Measurements from ENCODE around the gene WDR93. TPM values are rescaled to one million over a fixed set of nuclear protein-coding genes. Genes with fewer than 3 reads are reported as not detected.
A peak's percentile ranks its signal among the peaks of the same experiment; 100 is the strongest.

WDR93 gene
- total and polyA plus RNA-seq, 2 experiments from 2014 or later: 0.13 TPM; not detected in 1

DNA sequence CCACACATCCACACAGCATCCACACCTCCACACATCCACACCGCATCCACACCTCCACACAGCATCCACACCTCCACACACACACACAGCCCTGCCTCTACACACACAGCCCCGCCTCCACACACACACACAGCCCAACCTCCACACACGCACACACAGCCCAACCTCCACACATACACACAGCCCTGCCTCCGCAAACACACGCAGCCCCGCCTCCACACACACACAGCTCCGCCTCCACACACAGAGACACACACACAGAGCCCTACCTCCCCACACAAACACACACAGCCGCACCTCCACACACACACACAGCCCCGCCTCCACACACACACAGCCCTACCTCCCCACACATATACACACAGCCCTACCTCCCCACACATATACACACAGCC lies 55.8 kb downstream of the WDR93 start:
- H3K36me3 ChIP-seq (replicated peaks; ENCODE audit: insufficient read depth, low read depth): no peaks in the 10 kb centered on the region
- peaks cover 6% of the 10 kb centered on the region for H3K4me1 ChIP-seq (ENCODE audit: insufficient read depth)
- no peaks in the 10 kb centered on the region for H3K9me2 ChIP-seq (replicated peaks; ENCODE audit: insufficient read depth)
- H3K9me3 ChIP-seq (ENCODE audit: low read depth): no peaks in the 10 kb centered on the region
- TF ChIP-seq EZH2phosphoT487 (IDR thresholded peaks at IDR 0.05; ENCODE audit: low read depth, severe bottlenecking, unreplicated experiment) (no peak), EZH2 (IDR thresholded peaks at IDR 0.05; ENCODE audit: borderline replicate concordance) (no peak)
- TF ChIP-seq, protein P1, sequence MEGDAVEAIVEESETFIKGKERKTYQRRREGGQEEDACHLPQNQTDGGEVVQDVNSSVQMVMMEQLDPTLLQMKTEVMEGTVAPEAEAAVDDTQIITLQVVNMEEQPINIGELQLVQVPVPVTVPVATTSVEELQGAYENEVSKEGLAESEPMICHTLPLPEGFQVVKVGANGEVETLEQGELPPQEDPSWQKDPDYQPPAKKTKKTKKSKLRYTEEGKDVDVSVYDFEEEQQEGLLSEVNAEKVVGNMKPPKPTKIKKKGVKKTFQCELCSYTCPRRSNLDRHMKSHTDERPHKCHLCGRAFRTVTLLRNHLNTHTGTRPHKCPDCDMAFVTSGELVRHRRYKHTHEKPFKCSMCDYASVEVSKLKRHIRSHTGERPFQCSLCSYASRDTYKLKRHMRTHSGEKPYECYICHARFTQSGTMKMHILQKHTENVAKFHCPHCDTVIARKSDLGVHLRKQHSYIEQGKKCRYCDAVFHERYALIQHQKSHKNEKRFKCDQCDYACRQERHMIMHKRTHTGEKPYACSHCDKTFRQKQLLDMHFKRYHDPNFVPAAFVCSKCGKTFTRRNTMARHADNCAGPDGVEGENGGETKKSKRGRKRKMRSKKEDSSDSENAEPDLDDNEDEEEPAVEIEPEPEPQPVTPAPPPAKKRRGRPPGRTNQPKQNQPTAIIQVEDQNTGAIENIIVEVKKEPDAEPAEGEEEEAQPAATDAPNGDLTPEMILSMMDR (IDR thresholded peaks at IDR 0.05; ENCODE audit: poor library complexity): no peak
- no peak for DNase-seq (ENCODE audit: low spot score)
- H2AFZ ChIP-seq: no peak overlapping the region
- H3K4me2 ChIP-seq: no peak overlapping the region
- peaks cover 44% of the 10 kb centered on the region for H3K27me3 ChIP-seq
- no peaks in the 10 kb centered on the region for H3K79me2 ChIP-seq
- 93% methylated on average over 2 of the region's 9 CpGs for WGBS (ENCODE audit: low lambda C conversion rate, missing lambda C conversion rate)
- H3K4me3 ChIP-seq: no peak overlapping the region
- no peaks in the 10 kb centered on the region for H4K20me1 ChIP-seq (ENCODE audit: insufficient read depth, poor library complexity, severe bottlenecking)
- no peak overlapping the region for H3K27ac ChIP-seq

DNA sequence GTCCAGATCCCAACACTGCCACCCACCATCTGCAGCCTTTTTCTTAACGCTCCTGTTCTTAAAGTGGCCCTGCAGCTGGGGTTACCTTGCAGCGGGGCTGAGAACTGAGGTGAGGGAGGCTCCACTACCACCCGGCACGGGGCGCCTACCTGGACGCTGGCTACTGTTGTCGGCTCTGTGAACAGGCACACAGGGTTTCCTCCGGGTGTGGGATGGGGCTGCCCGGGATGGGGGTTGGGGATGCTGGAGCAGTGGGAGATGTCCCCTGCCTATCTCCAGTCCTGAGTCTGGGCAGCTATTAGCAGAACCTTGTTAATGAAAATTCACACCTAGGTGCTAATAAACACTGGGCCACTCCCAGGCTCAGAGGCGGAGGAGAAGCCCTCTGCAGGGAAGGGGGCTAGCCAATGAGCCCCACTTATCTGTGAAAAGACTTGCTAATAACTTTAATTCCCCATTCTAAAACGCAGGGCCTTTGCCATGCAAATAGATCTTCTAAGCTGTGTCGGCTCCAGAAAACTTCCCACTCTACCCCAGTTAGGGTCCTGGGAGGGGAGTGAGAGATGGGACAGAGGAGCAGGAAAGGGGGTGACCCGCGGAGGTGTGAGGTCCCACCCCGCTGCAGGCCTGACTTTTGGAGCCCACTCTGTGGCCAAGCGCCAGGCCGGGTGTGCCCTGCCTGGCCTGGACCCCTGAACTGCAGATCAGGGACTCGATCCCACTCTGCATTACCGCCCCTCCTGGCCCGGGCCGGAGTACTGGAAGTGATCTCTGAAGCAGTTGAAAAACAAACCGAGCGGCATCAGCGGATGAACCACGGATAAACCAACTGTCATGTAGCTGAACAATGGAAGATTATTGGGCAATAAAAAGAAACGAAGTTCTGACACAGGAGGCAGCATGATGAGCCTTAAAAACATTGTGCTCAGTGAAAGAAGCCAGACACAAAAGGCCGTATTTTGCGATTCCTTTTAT lies 57.4 kb downstream of the WDR93 start:
- H3K4me2 ChIP-seq: no peak overlapping the region

DNA sequence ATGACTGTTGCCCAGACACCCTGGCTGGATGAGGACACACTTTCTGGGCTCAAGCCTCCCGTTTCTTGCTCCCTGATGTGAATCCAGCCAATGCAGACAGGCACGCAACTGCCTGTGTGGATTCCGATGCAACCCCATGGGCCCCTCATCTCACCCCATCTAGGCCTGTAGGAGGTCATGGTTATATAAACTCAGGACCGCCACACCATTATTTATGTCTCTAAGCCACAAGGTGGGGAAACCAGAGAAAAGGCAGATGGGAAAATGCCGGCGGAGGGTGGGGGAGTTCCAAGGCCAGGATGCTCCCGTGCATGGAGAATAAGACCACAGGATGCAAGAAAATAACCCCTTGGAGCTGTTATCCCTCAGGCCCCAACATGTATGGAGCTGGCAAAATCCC lies 58.4 kb downstream of the WDR93 start:
- Histone ChIP-seq H3K9me3 (ENCODE audit: low read depth) (no peaks in the 10 kb centered on the region), H3K27ac (no peak overlapping the region), H3K9me2 (replicated peaks; ENCODE audit: insufficient read depth) (no peaks in the 10 kb centered on the region), H4K20me1 (ENCODE audit: insufficient read depth, poor library complexity, severe bottlenecking) (no peaks in the 10 kb centered on the region), H3K27me3 (peaks cover 44% of the 10 kb centered on the region), H3K4me2 (no peak overlapping the region), H3K79me2 (no peaks in the 10 kb centered on the region), H3K36me3 (replicated peaks; ENCODE audit: insufficient read depth, low read depth) (no peaks in the 10 kb centered on the region), H3K4me3 (no peak overlapping the region), H3K4me1 (ENCODE audit: insufficient read depth) (peaks cover 6% of the 10 kb centered on the region), H2AFZ (no peak overlapping the region)
- no peak for DNase-seq (ENCODE audit: low spot score)
- TF ChIP-seq EZH2 (IDR thresholded peaks at IDR 0.05; ENCODE audit: borderline replicate concordance) (no peak), EZH2phosphoT487 (IDR thresholded peaks at IDR 0.05; ENCODE audit: low read depth, severe bottlenecking, unreplicated experiment) (no peak)
- TF ChIP-seq, protein P1 (IDR thresholded peaks at IDR 0.05; ENCODE audit: poor library complexity): no peak
- 64% methylated on average over 7 of the region's 7 CpGs for WGBS (ENCODE audit: low lambda C conversion rate, missing lambda C conversion rate)

More for the DNA sequence above, 57.4 kb downstream of the WDR93 start:
- H3K4me3 ChIP-seq: no peak overlapping the region
- no peak for DNase-seq (ENCODE audit: low spot score)
- H2AFZ ChIP-seq: no peak overlapping the region
- peaks cover 44% of the 10 kb centered on the region for H3K27me3 ChIP-seq
- H3K9me3 ChIP-seq (ENCODE audit: low read depth): no peaks in the 10 kb centered on the region
- H3K36me3 ChIP-seq (replicated peaks; ENCODE audit: insufficient read depth, low read depth): no peaks in the 10 kb centered on the region
- TF ChIP-seq EZH2phosphoT487 (IDR thresholded peaks at IDR 0.05; ENCODE audit: low read depth, severe bottlenecking, unreplicated experiment): no peak
- peaks cover 6% of the 10 kb centered on the region for H3K4me1 ChIP-seq (ENCODE audit: insufficient read depth)
- no peak overlapping the region for H3K27ac ChIP-seq
- no peaks in the 10 kb centered on the region for H4K20me1 ChIP-seq (ENCODE audit: insufficient read depth, poor library complexity, severe bottlenecking)
- H3K9me2 ChIP-seq (replicated peaks; ENCODE audit: insufficient read depth): no peaks in the 10 kb centered on the region
- WGBS (ENCODE audit: low lambda C conversion rate, missing lambda C conversion rate): 26% methylated on average over 28 of the region's 28 CpGs
- no peaks in the 10 kb centered on the region for H3K79me2 ChIP-seq

DNA sequence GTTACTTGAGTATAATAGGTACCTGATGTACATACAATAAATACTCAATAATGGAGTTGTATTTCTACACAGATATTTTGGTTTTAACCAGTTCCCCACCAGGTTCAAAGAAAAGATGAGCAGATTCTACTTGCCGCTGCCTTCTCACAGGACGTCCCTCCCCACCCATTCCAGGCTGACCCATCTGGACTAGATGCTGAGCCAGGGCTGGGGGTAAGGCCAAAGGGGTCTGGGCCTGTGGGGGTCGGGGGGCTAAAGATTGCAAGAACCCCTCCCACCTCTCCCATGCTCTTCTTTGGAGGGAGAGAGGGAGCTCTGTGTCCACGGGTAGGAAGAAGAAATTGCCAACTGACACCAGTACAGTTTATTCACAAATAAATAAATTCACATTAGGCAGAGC lies 58.9 kb downstream of the WDR93 start:
- H2AFZ ChIP-seq: peak overlapping the region; percentile 67
- TF ChIP-seq, protein P1 (IDR thresholded peaks at IDR 0.05; ENCODE audit: poor library complexity): no peak
- TF ChIP-seq EZH2phosphoT487 (IDR thresholded peaks at IDR 0.05; ENCODE audit: low read depth, severe bottlenecking, unreplicated experiment) (no peak), EZH2 (IDR thresholded peaks at IDR 0.05; ENCODE audit: borderline replicate concordance) (no peak)
- H3K27me3 ChIP-seq: peaks cover 44% of the 10 kb centered on the region
- peak overlapping the region; percentile 98 for H3K4me2 ChIP-seq
- H3K9me3 ChIP-seq (ENCODE audit: low read depth): no peaks in the 10 kb centered on the region
- no peak overlapping the region for H3K27ac ChIP-seq
- H3K4me1 ChIP-seq (ENCODE audit: insufficient read depth): peaks cover 6% of the 10 kb centered on the region
- no peaks in the 10 kb centered on the region for H3K36me3 ChIP-seq (replicated peaks; ENCODE audit: insufficient read depth, low read depth)
- 65% methylated on average over 4 of the region's 4 CpGs for WGBS (ENCODE audit: low lambda C conversion rate, missing lambda C conversion rate)
- H3K9me2 ChIP-seq (replicated peaks; ENCODE audit: insufficient read depth): no peaks in the 10 kb centered on the region
- H3K79me2 ChIP-seq: no peaks in the 10 kb centered on the region
- no peak overlapping the region for H3K4me3 ChIP-seq
- DNase-seq (ENCODE audit: low spot score): no peak
- H4K20me1 ChIP-seq (ENCODE audit: insufficient read depth, poor library complexity, severe bottlenecking): no peaks in the 10 kb centered on the region
